Measurements from ENCODE around the gene CPSF6. TPM values are rescaled to one million over a fixed set of nuclear protein-coding genes. Genes with fewer than 3 reads are reported as not detected.
"Not testable (repeated sequence)": the region's sequence is repeated elsewhere in the genome, so short reads cannot be mapped to it uniquely, and the experiment has no call there.

The CPSF6 gene
- 10 to 100 TPM; 23.1 to 33.2 TPM for total RNA-seq

- H3K9me3 ChIP-seq = no peaks in the 10 kb centered on the region
- peak; percentile 99 for ATAC-seq
- intact Hi-C loops (cut with DNase I) = no loop called here
- WGBS, 2 donors = 0% methylated on average over 8 to 39 of the region's 75 CpGs
- H3K4me1 ChIP-seq = peaks cover 37% of the 10 kb centered on the region
- H3K27me3 ChIP-seq = no peaks in the 10 kb centered on the region
- H3K36me3 ChIP-seq (replicated peaks in 1 of 2; ENCODE audit: insufficient read depth in 1 of 2, low read depth in 2 of 2) = no peaks in the 10 kb centered on the region
- peak within 1 kb of the TSS; percentile 66 to 97 (median 90) for H3K27ac ChIP-seq
- peak within 1 kb of the TSS; percentile 28 to 68 for H3K4me3 ChIP-seq
- peak; percentile 96 to 97 (median 96) for DNase-seq
- TF ChIP-seq POLR2A (IDR thresholded peaks at IDR 0.05) = peak; percentile 93 to 95 (median 93)
- TF ChIP-seq CTCF (IDR thresholded peaks at IDR 0.05) = peak in 2 of 7 experiments; percentile 26 to 33
These were observed at the start of gene CPSF6 for GRCh38 chr12:69239352-69239921. Gene CPSF6, plus strand, starts transcription at chr12:69239569. Its CDS starts 78 bp downstream, at chr12:69239647.

GRCh38 chr12:69196302-69197288, 42.8 kb upstream of the CPSF6 start:
- Histone ChIP-seq H3K27ac (no peak overlapping the region), H3K9me3 (peaks cover 0 to 14% (median 3%) of the 10 kb centered on the region in 3 donors), H3K4me3 (no peak overlapping the region), H3K27me3 (no peaks in the 10 kb centered on the region), H3K36me3 (replicated peaks in 1 of 2; ENCODE audit: insufficient read depth in 1 of 2, low read depth in 2 of 2) (no peaks in the 10 kb centered on the region), H3K4me1 (no peaks in the 10 kb centered on the region)
- DNase-seq = peak in 3 of 4 donors; percentile 6 to 16 (median 15)
- 49 to 62% methylated on average over 4 of the region's 4 CpGs for WGBS, 2 donors
- TF ChIP-seq CTCF (IDR thresholded peaks at IDR 0.05) (peak in 5 of 7 experiments; percentile 15 to 36 (median 27)), POLR2A (IDR thresholded peaks at IDR 0.05) (no peak)
- no peak for ATAC-seq
- intact Hi-C loops (cut with DNase I) = no loop called here

- DNase-seq; ATAC-seq; H3K27me3 ChIP-seq; intact Hi-C loops (cut with DNase I); H3K4me1 ChIP-seq; H3K36me3 ChIP-seq (replicated peaks in 1 of 2; ENCODE audit: insufficient read depth in 1 of 2, low read depth in 2 of 2); H3K4me3 ChIP-seq; H3K27ac ChIP-seq: not testable (repeated sequence)
- 100% methylated on average over 1 of the region's 1 CpG for WGBS, 2 donors
- H3K9me3 ChIP-seq = peaks cover 0 to 14% (median 3%) of the 10 kb centered on the region in 3 donors
These were observed 39.4 kb upstream of the CPSF6 start for GRCh38 chr12:69199976-69200375.

GRCh38 chr12:69204191-69204590, 35.2 kb upstream of the CPSF6 start:
- DNase-seq (no peak), ATAC-seq (no peak)
- 84 to 87% methylated on average over 4 of the region's 4 CpGs for WGBS, 2 donors
- H3K27me3 ChIP-seq = no peaks in the 10 kb centered on the region
- H3K9me3 ChIP-seq = peaks cover 0 to 10% (median 3%) of the 10 kb centered on the region in 3 donors
- H3K4me1 ChIP-seq = no peaks in the 10 kb centered on the region
- no peak overlapping the region for H3K27ac ChIP-seq
- TF ChIP-seq CTCF (IDR thresholded peaks at IDR 0.05) = no peak
- no peaks in the 10 kb centered on the region for H3K36me3 ChIP-seq (replicated peaks in 1 of 2; ENCODE audit: insufficient read depth in 1 of 2, low read depth in 2 of 2)
- no peak overlapping the region for H3K4me3 ChIP-seq
- intact Hi-C loops (cut with DNase I) = no loop called here

- Histone ChIP-seq H3K4me3 (no peak overlapping the region), H3K27ac (no peak overlapping the region), H3K27me3 (no peaks in the 10 kb centered on the region), H3K4me1 (no peaks in the 10 kb centered on the region), H3K9me3 (no peaks in the 10 kb centered on the region), H3K36me3 (replicated peaks in 1 of 2; ENCODE audit: insufficient read depth in 1 of 2, low read depth in 2 of 2) (no peaks in the 10 kb centered on the region)
- DNase-seq (no peak), ATAC-seq (no peak)
- intact Hi-C loops (cut with DNase I) = no loop called here
- 75 to 78% methylated on average over 3 of the region's 3 CpGs for WGBS, 2 donors
- TF ChIP-seq POLR2A (IDR thresholded peaks at IDR 0.05) (no peak), CTCF (IDR thresholded peaks at IDR 0.05) (no peak)
These were observed 28.7 kb upstream of the CPSF6 start for GRCh38 chr12:69210661-69211060.
